ENCODE results near the gene HDGF. TPM values are rescaled to one million over a fixed set of nuclear protein-coding genes. Genes with fewer than 3 reads are reported as not detected.
A peak's percentile ranks its signal among the peaks of the same experiment; 100 is the strongest.

HDGF gene
- total and polyA plus RNA-seq, 2 of the 8 experiments (the other 6 are each of a cell fraction or from before 2014, with no cell fraction given): 145 to 391 TPM

DNA sequence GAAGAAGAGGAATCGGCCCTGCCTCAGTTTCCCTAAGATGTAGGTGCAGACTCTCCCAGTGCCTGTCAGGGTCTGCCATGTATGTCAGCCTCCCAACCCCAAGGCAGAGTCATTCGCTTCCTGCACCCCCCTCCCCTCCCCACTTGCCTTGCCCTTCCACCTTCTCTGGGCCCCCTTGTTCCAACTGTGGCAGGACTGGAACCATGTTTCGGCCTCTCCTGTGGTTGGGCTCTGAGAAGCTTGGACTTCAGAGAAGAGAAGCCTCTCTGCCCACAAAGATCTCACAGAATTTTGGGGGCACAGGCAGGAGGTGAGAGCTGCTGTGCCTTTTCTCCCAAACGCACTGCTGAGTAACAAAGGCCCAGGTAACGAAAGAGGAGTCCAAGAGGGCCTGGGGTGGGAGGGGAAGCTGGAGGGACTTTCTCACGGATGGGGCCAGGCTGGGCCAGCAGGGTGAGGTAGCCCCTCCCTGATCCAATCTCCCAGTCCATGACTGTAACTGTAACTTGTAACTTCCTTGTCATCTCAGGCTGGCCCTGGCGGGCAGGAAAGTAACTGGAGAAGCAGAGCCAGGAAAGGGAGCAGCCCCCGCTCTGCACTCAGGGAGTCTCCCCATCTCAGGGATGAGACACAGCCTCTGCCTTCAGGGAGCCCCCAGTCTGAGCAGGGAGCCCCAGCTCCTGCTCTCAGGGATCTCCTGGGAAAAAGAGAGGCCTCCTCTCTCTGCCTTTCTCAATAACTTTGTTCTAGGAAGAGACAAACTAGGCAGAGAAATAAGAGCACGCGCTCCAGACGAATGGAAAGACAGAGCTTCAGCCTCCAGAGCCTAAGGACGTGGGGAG is 57.4 kb downstream of the HDGF start:
- Histone ChIP-seq H3K56ac (replicated peaks; ENCODE audit: insufficient read length, low read depth, low read length) (peak overlapping the region; percentile 70), H3K36me3 (ENCODE audit: control insufficient read depth in 2 of 4, insufficient read depth in 4 of 4, low read length in 3 of 4) (peaks cover 4 to 13% (median 6%) of the 10 kb centered on the region in 4 experiments), H3K18ac (ENCODE audit: extremely low read depth, low read length) (peak overlapping the region; percentile 93), H4K91ac (replicated peaks; ENCODE audit: insufficient read length, low read length) (peak overlapping the region; percentile 96), H3K79me1 (ENCODE audit: low read depth, low read length) (no peaks in the 10 kb centered on the region), H2AK5ac (ENCODE audit: low read depth, low read length) (peak overlapping the region; percentile 98), H2BK120ac (replicated peaks; ENCODE audit: low read depth, low read length) (peak overlapping the region; percentile 12), H3K9ac (replicated peaks in 1 of 4; ENCODE audit: extremely low read depth in 1 of 4, low read depth in 3 of 4, low read length in 3 of 4) (peak overlapping the region in 2 of 4 experiments; percentile 28 to 29; a peak in 4 of 7 replicates), H2AFZ (ENCODE audit: low read length) (no peak overlapping the region), H3K9me3 (ENCODE audit: insufficient read depth in 2 of 2, low read depth in 1 of 2, low read length in 1 of 2) (no peaks in the 10 kb centered on the region), H3K23ac (ENCODE audit: insufficient read length) (no peak overlapping the region), H3K23me2 (ENCODE audit: low read depth, low read length) (peaks cover 10% of the 10 kb centered on the region; the same call in 1 of the 2 replicates), H3K4me1 (replicated peaks in 1 of 4; ENCODE audit: control insufficient read depth in 3 of 4, insufficient read depth in 4 of 4, low read length in 3 of 4) (peaks cover 24 to 50% (median 38%) of the 10 kb centered on the region in 4 experiments), H4K5ac (ENCODE audit: insufficient read length, low read depth, low read length) (peak overlapping the region; percentile 44), H4K8ac (ENCODE audit: extremely low read depth, insufficient read depth, low read length) (peak overlapping the region; percentile 51; the same call in 1 of the 2 replicates), H3K4me3 (ENCODE audit: extremely low read depth in 1 of 4, insufficient read depth in 2 of 4, low read depth in 3 of 4, low read length in 4 of 4) (peak overlapping the region in 1 of 4 experiments; percentile 49; a peak in 3 of 8 replicates), H3K14ac (ENCODE audit: insufficient read length) (no peak overlapping the region), H3K27me3 (replicated peaks in 1 of 4; ENCODE audit: control insufficient read depth in 3 of 4, extremely low read depth in 1 of 4, insufficient read depth in 3 of 4, low read length in 3 of 4) (peaks cover 0 to 7% (median 0%) of the 10 kb centered on the region in 4 experiments; a peak in 2 of 7 replicates), H2BK20ac (ENCODE audit: low read length) (peak overlapping the region; percentile 94), H3K79me2 (ENCODE audit: control insufficient read depth in 1 of 2, insufficient read depth in 2 of 2, low read length in 2 of 2) (no peaks in the 10 kb centered on the region), H3K4ac (replicated peaks; ENCODE audit: insufficient read length, low read depth, low read length) (peak overlapping the region; percentile 73), H3K4me2 (ENCODE audit: insufficient read depth in 1 of 2, low read depth in 2 of 2, low read length in 2 of 2) (peak overlapping the region; percentile 14 to 72), H2BK5ac (ENCODE audit: low read depth, low read length) (peak overlapping the region; percentile 97), H2BK15ac (ENCODE audit: low read length) (peak overlapping the region; percentile 92; the same call in 1 of the 2 replicates), H2BK12ac (ENCODE audit: low read depth, low read length) (peak overlapping the region; percentile 99), H4K20me1 (replicated peaks in 1 of 2; ENCODE audit: control insufficient read depth in 1 of 2, insufficient read depth in 2 of 2, low read length in 2 of 2) (no peaks in the 10 kb centered on the region), H3K27ac (ENCODE audit: low read depth, low read length) (peak overlapping the region; percentile 74)
- CTCF ChIA-PET (ENCODE audit: partially characterized antibody): interaction anchor here (0.6 to 66.0 kb wide), 7 partner anchors 7 to 166 kb away, joined by 3 to 4284 read pairs (median 132); partner anchors contain the start of genes BCAN, CRABP2, HAPLN2 and INSRR
- 30% methylated on average over 11 of the region's 12 CpGs; no CpG with 5 or more reads in 1 of the 2 experiments for WGBS, 2 experiments (ENCODE audit: extremely low coverage in 1 of 2, insufficient coverage in 1 of 2, insufficient read length in 1 of 2, insufficient replicate concordance in 2 of 2, low coverage in 1 of 2, low lambda C conversion rate in 2 of 2, missing lambda C conversion rate in 1 of 2)
- DNase-seq (ENCODE audit: low read depth in 1 of 2, low spot score in 2 of 2) (peak in 1 of 2 experiments; percentile 68), FAIRE-seq (no peak)
- POLR2A ChIA-PET (ENCODE audit: partially characterized antibody): interaction anchor here (0.6 to 13.9 kb wide), 12 partner anchors 10 to 166 kb away, joined by 3 to 530 read pairs (median 6); partner anchors contain the start of genes CRABP2, ISG20L2, METTL25B and NES
- no peak for TF ChIP-seq SIN3A (conservative IDR thresholded peaks at IDR 0.05 in 1 of 2, IDR thresholded peaks at IDR 0.05 in 1 of 2; ENCODE audit: low read depth in 1 of 2, low read length in 2 of 2)
- TF ChIP-seq ZNF274 (IDR thresholded peaks at IDR 0.05; ENCODE audit: borderline replicate concordance, extremely low read depth, low read length): no peak
- no peak for TF ChIP-seq CBX5 (IDR thresholded peaks at IDR 0.05; ENCODE audit: low read depth, low read length)
- TF ChIP-seq TCF12 (IDR thresholded peaks at IDR 0.05; ENCODE audit: low read depth, low read length): no peak
- TF ChIP-seq POLR2A (IDR thresholded peaks at IDR 0.05; ENCODE audit: control extremely low read depth in 1 of 2, low read depth in 2 of 2, low read length in 2 of 2): no peak
- TF ChIP-seq CREB1 (IDR thresholded peaks at IDR 0.05): no peak
- TF ChIP-seq HDAC6 (IDR thresholded peaks at IDR 0.05; ENCODE audit: low read depth, low read length): no peak
- no peak for TF ChIP-seq SUZ12 (IDR thresholded peaks at IDR 0.05; ENCODE audit: low read length)
- TF ChIP-seq TBP (IDR thresholded peaks at IDR 0.05; ENCODE audit: low read depth, low read length): no peak
- no peak for TF ChIP-seq RNF2 (IDR thresholded peaks at IDR 0.05; ENCODE audit: borderline replicate concordance, low read depth, low read length, missing control alignments, poor library complexity, severe bottlenecking)
- TF ChIP-seq CTBP2 (IDR thresholded peaks at IDR 0.05; ENCODE audit: borderline replicate concordance, insufficient read depth, insufficient read length, low read length): no peak

Data from H1 (cell line).